Cardiac muscle cell (in vitro differentiated cells and primary cell): ENCODE data around the gene CRYGS. TPM values are rescaled to one million over a fixed set of nuclear protein-coding genes. Genes with fewer than 3 reads are reported as not detected.

ENCODE experiments used
- DNase-seq, 2 donors: peaks; one replicate each; pipeline versions ENCODE4 v3.0.0 to v3.0.0-alpha.2; 2010 to 2017; ENCODE audit warnings: low read depth in 1 of 2, low spot score in 1 of 2
- H3K27ac ChIP-seq: fragments of 200-600 bp; sonication (generic); 2 replicates; pipeline ENCODE4 v1.5.1; 2016
- H3K27me3 ChIP-seq: fragments of 200-600 bp; sonication (generic); 2 replicates; pipeline ENCODE4 v1.6.0; 2016; ENCODE audit warnings: control low read depth
- H3K36me3 ChIP-seq: fragments of 200-600 bp; sonication (generic); 2 replicates; pipeline ENCODE4 v1.5.1; 2016; ENCODE audit warnings: control low read depth
- H3K4me1 ChIP-seq: fragments of 200-600 bp; sonication (generic); 2 replicates; pipeline ENCODE4 v1.8.1; 2017; ENCODE audit warnings: low read depth, mild to moderate bottlenecking, mixed run types
- H3K4me3 ChIP-seq: fragments of 200-600 bp; sonication (generic); 2 replicates; pipeline ENCODE4 v1.5.1; 2016; ENCODE audit warnings: mild to moderate bottlenecking
- H3K9me3 ChIP-seq: fragments of 200-600 bp; sonication (generic); 2 replicates; pipeline ENCODE4 v1.5.1; 2017; ENCODE audit warnings: low read depth, mild to moderate bottlenecking, control low read depth
- polyA plus RNA-seq: library from polyadenylated mRNA; unstranded; fragments of >200 nt; fragmentation: Nextera tagmentation; extraction: Ambion mirVana; gene quantifications from 2 replicates; pipeline ENCODE4 v1.2.1, GENCODE V29; 2016
- total RNA-seq: library from RNA; depleted of rRNA; stranded (reverse); fragments of >200 nt; gene quantifications from 2 replicates; pipeline ENCODE4 v1.2.3, GENCODE V29; 2016
- TF ChIP-seq, protein P1 (sequence below): IDR thresholded peaks from 2 replicates; pipeline ENCODE4 v1.5.1; 2012; ENCODE audit warnings: low read depth, mild to moderate bottlenecking, low read length

Gene CRYGS
- total and polyA plus RNA-seq, 2 experiments from 2014 or later, result 0.12 to 0.69 TPM

DNA sequence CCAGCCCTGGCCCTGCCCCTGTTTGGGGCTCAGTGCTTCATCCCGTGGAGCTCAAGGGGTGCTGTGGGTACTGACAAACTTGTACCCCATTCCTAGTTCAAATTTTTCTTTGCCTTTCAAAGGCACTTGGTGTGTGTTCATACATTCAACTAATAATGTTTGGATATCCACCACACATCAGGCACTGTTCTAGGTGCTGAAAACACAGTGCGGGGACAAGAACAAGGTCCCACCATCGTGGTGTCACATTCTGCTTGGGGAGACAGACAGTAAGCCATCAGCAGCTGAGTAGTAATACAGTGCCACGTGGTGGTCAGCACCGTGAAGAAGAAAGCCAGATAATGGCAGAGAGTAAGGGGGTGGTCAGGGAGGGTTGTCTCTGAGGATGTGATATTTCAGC, 32.5 kb downstream of the CRYGS start:
- TF ChIP-seq, protein P1, sequence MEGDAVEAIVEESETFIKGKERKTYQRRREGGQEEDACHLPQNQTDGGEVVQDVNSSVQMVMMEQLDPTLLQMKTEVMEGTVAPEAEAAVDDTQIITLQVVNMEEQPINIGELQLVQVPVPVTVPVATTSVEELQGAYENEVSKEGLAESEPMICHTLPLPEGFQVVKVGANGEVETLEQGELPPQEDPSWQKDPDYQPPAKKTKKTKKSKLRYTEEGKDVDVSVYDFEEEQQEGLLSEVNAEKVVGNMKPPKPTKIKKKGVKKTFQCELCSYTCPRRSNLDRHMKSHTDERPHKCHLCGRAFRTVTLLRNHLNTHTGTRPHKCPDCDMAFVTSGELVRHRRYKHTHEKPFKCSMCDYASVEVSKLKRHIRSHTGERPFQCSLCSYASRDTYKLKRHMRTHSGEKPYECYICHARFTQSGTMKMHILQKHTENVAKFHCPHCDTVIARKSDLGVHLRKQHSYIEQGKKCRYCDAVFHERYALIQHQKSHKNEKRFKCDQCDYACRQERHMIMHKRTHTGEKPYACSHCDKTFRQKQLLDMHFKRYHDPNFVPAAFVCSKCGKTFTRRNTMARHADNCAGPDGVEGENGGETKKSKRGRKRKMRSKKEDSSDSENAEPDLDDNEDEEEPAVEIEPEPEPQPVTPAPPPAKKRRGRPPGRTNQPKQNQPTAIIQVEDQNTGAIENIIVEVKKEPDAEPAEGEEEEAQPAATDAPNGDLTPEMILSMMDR, result no peak
- no peaks in the 10 kb centered on the region for H3K27me3 ChIP-seq

GRCh38 chr3:186511245-186511644, 32.9 kb downstream of the CRYGS start:
- no peaks in the 10 kb centered on the region for H3K27me3 ChIP-seq
- no peak overlapping the region for H3K4me3 ChIP-seq
- H3K27ac ChIP-seq, result no peak overlapping the region
- no peaks in the 10 kb centered on the region for H3K36me3 ChIP-seq
- no peaks in the 10 kb centered on the region for H3K4me1 ChIP-seq
- no peaks in the 10 kb centered on the region for H3K9me3 ChIP-seq
- TF ChIP-seq, protein P1, result no peak
- no peak for DNase-seq

More for the DNA sequence above, 32.5 kb downstream of the CRYGS start:
- H3K9me3 ChIP-seq, result no peaks in the 10 kb centered on the region
- no peaks in the 10 kb centered on the region for H3K4me1 ChIP-seq
- no peaks in the 10 kb centered on the region for H3K36me3 ChIP-seq
- no peak overlapping the region for H3K4me3 ChIP-seq
- H3K27ac ChIP-seq, result no peak overlapping the region
- no peak for DNase-seq

DNA sequence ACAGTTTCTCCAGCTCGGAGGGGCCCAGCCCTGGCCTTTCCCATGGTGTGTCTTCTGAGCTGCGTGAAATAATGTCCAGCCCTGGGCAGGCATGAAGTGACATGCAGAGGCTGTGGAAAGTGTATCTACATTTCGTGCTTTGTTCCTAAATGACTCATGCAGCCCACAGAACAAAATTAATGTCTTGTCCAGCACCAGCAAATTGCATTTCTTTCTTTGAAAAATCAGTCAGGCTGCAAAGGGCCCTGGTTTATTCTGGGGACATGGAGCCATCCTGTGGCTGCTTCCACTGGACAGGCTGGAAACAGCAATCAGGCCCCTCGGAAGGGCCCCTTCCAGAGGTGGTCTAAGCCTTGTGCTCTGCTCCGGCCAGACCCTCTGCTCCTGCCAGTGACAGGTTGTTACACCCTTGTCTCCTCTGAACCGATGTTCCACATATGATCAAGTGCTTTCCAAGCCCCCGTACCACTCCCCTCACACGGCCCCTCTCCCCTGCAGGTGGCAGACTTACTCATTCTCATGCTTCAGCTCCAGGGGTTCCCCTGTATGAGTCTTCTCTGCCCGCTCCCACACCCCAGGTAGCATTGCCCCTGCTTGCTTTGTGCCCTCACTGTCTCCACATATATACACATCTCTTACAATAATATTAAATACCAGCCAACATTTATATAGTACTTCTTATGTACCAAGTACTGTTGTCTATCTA, 33.7 kb downstream of the CRYGS start:
- H3K4me1 ChIP-seq, result no peaks in the 10 kb centered on the region
- H3K27ac ChIP-seq, result no peak overlapping the region
- H3K36me3 ChIP-seq, result no peaks in the 10 kb centered on the region
- no peak for DNase-seq
- H3K9me3 ChIP-seq, result no peaks in the 10 kb centered on the region
- H3K4me3 ChIP-seq, result no peak overlapping the region
- H3K27me3 ChIP-seq, result no peaks in the 10 kb centered on the region
- TF ChIP-seq, protein P1, result no peak

DNA sequence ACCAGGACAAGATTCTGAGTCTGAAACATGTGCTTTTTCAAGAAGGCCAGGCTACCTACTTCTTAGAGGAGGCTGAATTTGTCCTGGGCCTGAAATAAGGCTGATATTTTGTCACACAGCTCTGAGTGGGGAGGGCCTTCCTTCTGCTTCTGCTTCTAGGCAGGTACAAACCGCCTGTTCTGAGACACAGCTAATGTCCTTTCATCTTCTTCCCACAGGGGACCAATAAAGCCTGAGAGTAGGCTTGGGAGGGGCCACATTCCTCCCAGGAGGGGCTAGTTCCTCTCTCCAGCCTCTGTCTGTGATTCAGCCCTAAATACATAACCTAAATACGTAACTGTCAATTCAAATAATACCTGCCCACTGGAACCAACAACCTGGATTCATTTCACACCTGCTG, 34.8 kb downstream of the CRYGS start:
- no peaks in the 10 kb centered on the region for H3K27me3 ChIP-seq
- DNase-seq, result no peak
- H3K36me3 ChIP-seq, result no peaks in the 10 kb centered on the region
- H3K27ac ChIP-seq, result no peak overlapping the region
- no peaks in the 10 kb centered on the region for H3K9me3 ChIP-seq
- H3K4me3 ChIP-seq, result no peak overlapping the region
- TF ChIP-seq, protein P1, result no peak
- no peaks in the 10 kb centered on the region for H3K4me1 ChIP-seq

DNA sequence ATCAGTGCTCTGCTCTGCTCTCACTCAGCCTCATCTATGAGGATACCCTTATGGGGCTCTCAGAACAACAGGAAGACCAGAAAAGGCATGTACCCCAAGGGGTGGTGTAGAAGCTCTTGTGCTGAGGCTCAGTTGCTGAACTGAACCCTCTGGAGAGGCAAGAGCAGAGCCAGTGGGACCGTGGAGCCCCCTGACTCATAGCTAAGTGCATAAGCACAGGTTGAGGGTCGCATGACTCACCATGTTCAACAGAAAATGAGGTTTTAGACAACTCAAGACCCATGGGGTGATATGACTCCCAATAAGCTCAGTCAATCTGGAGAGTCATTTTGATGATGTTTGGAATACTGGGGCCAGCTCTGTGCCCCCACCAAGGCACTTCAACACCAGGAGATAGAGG, 37.3 kb downstream of the CRYGS start:
- Histone ChIP-seq H3K27me3 (no peaks in the 10 kb centered on the region), H3K27ac (no peak overlapping the region), H3K9me3 (no peaks in the 10 kb centered on the region), H3K4me1 (peaks cover 7% of the 10 kb centered on the region), H3K4me3 (no peak overlapping the region), H3K36me3 (no peaks in the 10 kb centered on the region)
- no peak for DNase-seq
- TF ChIP-seq, protein P1, result no peak
